Thyroid gland (tissue), 4 donors: ENCODE results near the gene ZNF213. TPM values are rescaled to one million over a fixed set of nuclear protein-coding genes. Genes with fewer than 3 reads are reported as not detected.
A peak's percentile ranks its signal among the peaks of the same experiment; 100 is the strongest.

Source experiments
- DNase-seq, 2 donors: peaks; one replicate each; pipeline ENCODE4 v3.0.0-alpha.2; 2019
- H3K27ac ChIP-seq, 3 donors: fragments of 200-600 bp; sonication (generic); 1 replicate in 2 of 3; 2 replicates in 1 of 3; pipeline ENCODE4 v1.5.1; 2016 to 2019; ENCODE audit warnings: mild to moderate bottlenecking in 1 of 3, moderate library complexity in 1 of 3
- H3K27me3 ChIP-seq: fragments of 200-600 bp; sonication (generic); one replicate; pipeline ENCODE4 v1.5.1; 2019
- H3K36me3 ChIP-seq, 2 donors: fragments of 200-600 bp; sonication (generic); one replicate each; pipeline ENCODE4 v1.5.1; 2016 to 2019
- H3K4me1 ChIP-seq, 2 donors: fragments of 200-600 bp; sonication (generic); one replicate each; pipeline ENCODE4 v1.5.1; 2017 to 2019
- H3K4me3 ChIP-seq, 3 donors: fragments of 200-600 bp; sonication (generic); replicated peaks in 1 of 3; 1 replicate in 2 of 3; 2 replicates in 1 of 3; pipeline ENCODE4 v1.5.1; 2016; ENCODE audit warnings: mild to moderate bottlenecking in 1 of 3
- H3K9me3 ChIP-seq: fragments of 200-600 bp; sonication (generic); one replicate; pipeline ENCODE4 v1.5.1; 2017
- CTCF ChIP-seq, 6 experiments: fragments of 200-600 bp in 3 of 6; fragments of 450-650 bp in 3 of 6; sonication (generic) in 3 of 6; IDR thresholded peaks; one replicate each; pipeline ENCODE4 v1.5.1; 2016 to 2019; ENCODE audit warnings: antibody characterized with exemption in 6 of 6, mild to moderate bottlenecking in 2 of 6, inconsistent platforms in 1 of 6, moderate library complexity in 1 of 6
- POLR2A ChIP-seq, 2 donors: fragments of 450-650 bp; IDR thresholded peaks; one replicate each; pipeline ENCODE4 v1.6.1; 2017; ENCODE audit warnings: antibody characterized with exemption in 2 of 2, mild to moderate bottlenecking in 2 of 2, moderate library complexity in 1 of 2
- WGBS, 2 donors: methylation state at CpG; one replicate each; pipeline ENCODE4 v1.1.5; 2017; 5-methylcytosine and 5-hydroxymethylcytosine counted together
- intact Hi-C: fragments of 100-400 bp; cut with DNase I; formaldehyde crosslinking; loops from one replicate; pipeline ENCODE4 v1.15.1; 2023
- total RNA-seq, 4 donors: library from RNA; depleted of rRNA; stranded (reverse); fragments of >200 nt; gene quantifications; one replicate each; pipeline ENCODE4 v1.2.3, GENCODE V29; 2016

The ZNF213 gene
- total RNA-seq, 4 donors from 2014 or later: 5.2 to 10.2 (median 8.7) TPM

GRCh38 chr16:3152991-3153368 lies 18.2 kb downstream of the ZNF213 start:
- Histone ChIP-seq H3K4me1 (peaks cover 19 to 21% of the 10 kb centered on the region in 2 donors), H3K4me3 (peak overlapping the region in 1 of 3 donors; percentile 24), H3K27ac (peak overlapping the region in 1 of 3 donors; percentile 33), H3K9me3 (no peaks in the 10 kb centered on the region), H3K27me3 (no peaks in the 10 kb centered on the region), H3K36me3 (no peaks in the 10 kb centered on the region)
- intact Hi-C loops: no loop called here
- no peak for DNase-seq
- no peak for TF ChIP-seq CTCF (IDR thresholded peaks at IDR 0.05)
- no peak for TF ChIP-seq POLR2A (IDR thresholded peaks at IDR 0.05)
- WGBS, 2 donors: 17 to 21% methylated on average over 8 of the region's 8 CpGs

DNA sequence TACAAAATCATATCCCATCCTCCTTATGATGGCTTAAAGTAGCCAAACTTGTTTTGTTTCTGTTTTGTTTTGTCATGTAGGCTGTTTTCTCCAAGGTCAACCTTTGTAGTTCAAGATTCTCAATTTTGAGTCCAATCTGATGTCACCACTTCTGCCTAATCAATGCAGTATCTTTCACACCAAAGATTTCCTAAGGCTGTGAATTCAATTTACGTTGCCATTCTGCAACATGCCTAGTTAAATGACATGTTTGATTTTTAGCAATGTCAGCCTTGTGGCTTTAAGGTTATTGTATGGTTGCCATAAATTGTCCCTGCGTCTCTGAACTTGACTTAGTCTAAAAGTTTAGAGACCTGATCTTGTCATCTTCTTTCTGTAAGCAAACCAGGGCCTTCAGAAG lies 20.4 kb downstream of the ZNF213 start:
- intact Hi-C loops: no loop called here
- no peaks in the 10 kb centered on the region for H3K9me3 ChIP-seq
- H3K36me3 ChIP-seq: no peaks in the 10 kb centered on the region
- DNase-seq: no peak
- no peak overlapping the region for H3K27ac ChIP-seq
- H3K27me3 ChIP-seq: no peaks in the 10 kb centered on the region
- no peak overlapping the region for H3K4me3 ChIP-seq
- H3K4me1 ChIP-seq: peaks cover 17 to 21% of the 10 kb centered on the region in 2 donors
- TF ChIP-seq CTCF (IDR thresholded peaks at IDR 0.05) (no peak), POLR2A (IDR thresholded peaks at IDR 0.05) (no peak)
- 90 to 95% methylated on average over 2 of the region's 2 CpGs for WGBS, 2 donors

DNA sequence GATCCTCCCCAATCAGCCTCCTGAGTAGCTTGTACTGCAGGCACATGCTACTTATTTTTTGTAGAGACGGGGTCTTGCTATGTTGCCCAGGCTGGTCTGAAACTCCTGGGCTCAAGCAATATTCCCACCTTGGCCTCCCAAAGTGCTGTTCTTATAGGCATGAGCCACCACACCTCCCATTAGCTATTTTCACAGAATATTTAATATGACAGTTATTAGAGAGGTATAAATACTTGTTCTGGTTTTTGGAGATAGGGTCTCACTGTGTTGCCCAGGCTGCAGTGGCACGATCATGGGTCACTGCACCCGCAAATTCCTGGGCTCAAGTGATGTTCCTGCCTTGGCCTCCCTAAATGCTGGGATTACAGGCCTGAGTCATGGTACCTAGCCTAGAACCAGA lies 21.1 kb downstream of the ZNF213 start:
- no peak overlapping the region for H3K27ac ChIP-seq
- WGBS, 2 donors: 92 to 99% methylated on average over 3 of the region's 3 CpGs
- intact Hi-C loops: no loop called here
- H3K9me3 ChIP-seq: no peaks in the 10 kb centered on the region
- no peaks in the 10 kb centered on the region for H3K36me3 ChIP-seq
- no peak for DNase-seq
- no peaks in the 10 kb centered on the region for H3K27me3 ChIP-seq
- H3K4me1 ChIP-seq: peaks cover 13 to 21% of the 10 kb centered on the region in 2 donors
- TF ChIP-seq CTCF (IDR thresholded peaks at IDR 0.05) (no peak), POLR2A (IDR thresholded peaks at IDR 0.05) (no peak)
- no peak overlapping the region for H3K4me3 ChIP-seq

- 3% methylated on average over 41 to 50 of the region's 59 CpGs for WGBS, 2 donors
- peak overlapping the region; percentile 81 to 93 (median 87) for H3K27ac ChIP-seq
- DNase-seq: peak; percentile 54 to 59
- H3K9me3 ChIP-seq: no peaks in the 10 kb centered on the region
- TF ChIP-seq CTCF (IDR thresholded peaks at IDR 0.05) (no peak), POLR2A (IDR thresholded peaks at IDR 0.05) (no peak)
- H3K4me3 ChIP-seq: peak overlapping the region in 2 of 3 donors; percentile 83 to 92
- intact Hi-C loops: no loop called here
- H3K36me3 ChIP-seq: no peaks in the 10 kb centered on the region
- peaks cover 6 to 14% of the 10 kb centered on the region in 2 donors for H3K4me1 ChIP-seq
- H3K27me3 ChIP-seq: no peaks in the 10 kb centered on the region
These were observed 22.6 kb downstream of the ZNF213 start for GRCh38 chr16:3157229-3158025.

DNA sequence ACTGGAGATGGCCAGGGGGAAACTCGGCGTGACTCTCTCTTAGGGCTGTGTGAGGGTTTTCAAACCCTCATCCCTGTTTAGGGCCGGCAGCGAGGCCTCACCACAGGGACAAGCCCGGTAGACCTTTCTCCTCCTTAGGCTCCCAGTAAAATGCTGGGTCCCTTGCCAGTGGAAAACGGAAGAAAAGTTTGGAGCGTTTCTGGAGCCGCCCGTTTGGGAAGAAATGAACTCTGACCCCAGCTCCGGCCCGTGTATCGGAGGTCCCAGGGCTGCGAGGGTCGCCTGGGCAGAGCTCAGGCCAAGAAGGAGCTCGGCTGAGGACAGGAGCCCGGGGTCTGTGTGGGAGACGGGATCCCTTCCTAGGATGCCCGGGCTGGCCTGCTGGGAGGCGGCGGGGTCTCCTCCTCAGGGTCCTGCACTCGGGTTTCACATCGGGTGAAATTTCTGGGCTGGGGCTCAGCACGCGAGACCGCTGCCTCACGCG lies 23.2 kb downstream of the ZNF213 start:
- peak overlapping the region; percentile 81 to 93 (median 87) for H3K27ac ChIP-seq
- H3K4me3 ChIP-seq: peak overlapping the region; percentile 83 to 96 (median 92)
- WGBS, 2 donors: 0 to 1% methylated on average over 7 to 21 of the region's 27 CpGs
- H3K36me3 ChIP-seq: no peaks in the 10 kb centered on the region
- H3K4me1 ChIP-seq: peaks cover 6 to 12% of the 10 kb centered on the region in 2 donors
- no peak for DNase-seq
- TF ChIP-seq CTCF (IDR thresholded peaks at IDR 0.05) (no peak), POLR2A (IDR thresholded peaks at IDR 0.05) (no peak)
- intact Hi-C loops: no loop called here
- no peaks in the 10 kb centered on the region for H3K27me3 ChIP-seq
- H3K9me3 ChIP-seq: no peaks in the 10 kb centered on the region
